Keratinocyte (primary cell): ENCODE measurements around the gene ABR. TPM values are rescaled to one million over a fixed set of nuclear protein-coding genes. Genes with fewer than 3 reads are reported as not detected.

Experiments used
- DNase-seq: peaks from one replicate; pipeline ENCODE4 v3.0.0-alpha.2; 2011; ENCODE audit warnings: low read depth, missing footprints, low spot score
- FAIRE-seq: peaks from 2 replicates; lab custom pipeline; 2011; peaks lifted over from hg19 to GRCh38; lab: Jason Lieb, UNC
- H2AFZ ChIP-seq: 2 replicates; pipeline ENCODE4 v1.6.0; 2012; ENCODE audit warnings: low read length, control low read depth, inconsistent platforms; ENCODE audit not compliant: control insufficient read depth
- H3K27ac ChIP-seq: 2 replicates; pipeline ENCODE4 v1.5.1; 2011; ENCODE audit warnings: low read length; ENCODE audit not compliant: control insufficient read depth, insufficient read depth
- H3K27me3 ChIP-seq: 3 replicates; pipeline ENCODE4 v1.6.0; 2011; ENCODE audit warnings: low read length; ENCODE audit not compliant: control insufficient read depth, insufficient read depth; ENCODE audit errors: extremely low read depth
- H3K36me3 ChIP-seq, 2 experiments: 2 replicates in 1 of 2; 3 replicates in 1 of 2; pipeline ENCODE4 v1.5.1; 2011; ENCODE audit warnings: low read length in 2 of 2, mild to moderate bottlenecking in 1 of 2; ENCODE audit not compliant: control insufficient read depth in 2 of 2, insufficient read depth in 2 of 2; ENCODE audit errors: extremely low read depth in 1 of 2
- H3K4me1 ChIP-seq: 3 replicates; pipeline ENCODE4 v1.5.1; 2011; ENCODE audit warnings: low read length; ENCODE audit not compliant: control insufficient read depth, insufficient read depth; ENCODE audit errors: extremely low read depth
- H3K4me2 ChIP-seq: 3 replicates; pipeline ENCODE4 v1.6.0; 2011; ENCODE audit warnings: low read depth, low read length; ENCODE audit not compliant: control insufficient read depth, insufficient read depth; ENCODE audit errors: extremely low read depth
- H3K4me3 ChIP-seq, 3 experiments: fragments of 200-600 bp in 1 of 3; sonication (generic) in 1 of 3; 2 replicates in 2 of 3; 3 replicates in 1 of 3; pipeline ENCODE4 v1.5.1; 2011 to 2016; ENCODE audit warnings: low read length in 3 of 3, mild to moderate bottlenecking in 3 of 3, control low read depth in 2 of 3, inconsistent platforms in 1 of 3, low read depth in 1 of 3, mixed read lengths in 1 of 3, mixed run types in 1 of 3, moderate library complexity in 1 of 3; ENCODE audit not compliant: control insufficient read depth in 2 of 3, insufficient read depth in 2 of 3; ENCODE audit errors: extremely low read depth in 1 of 3
- H3K79me2 ChIP-seq: 2 replicates; pipeline ENCODE4 v1.6.0; 2012; ENCODE audit warnings: low read length; ENCODE audit not compliant: control insufficient read depth, insufficient read depth
- H3K9ac ChIP-seq: 3 replicates; pipeline ENCODE4 v1.6.0; 2011; ENCODE audit warnings: low read length; ENCODE audit not compliant: control insufficient read depth, insufficient read depth; ENCODE audit errors: extremely low read depth
- H3K9me1 ChIP-seq: 3 replicates; pipeline ENCODE4 v1.6.0; 2011; ENCODE audit warnings: low read length; ENCODE audit not compliant: control insufficient read depth, insufficient read depth; ENCODE audit errors: extremely low read depth
- H3K9me3 ChIP-seq: 2 replicates; pipeline ENCODE4 v1.5.1; 2012; ENCODE audit warnings: low read depth, low read length; ENCODE audit not compliant: control insufficient read depth
- H4K20me1 ChIP-seq: 3 replicates; pipeline ENCODE4 v1.6.0; 2011; ENCODE audit warnings: low read length; ENCODE audit not compliant: control insufficient read depth, insufficient read depth; ENCODE audit errors: extremely low read depth
- EZH2 ChIP-seq: IDR thresholded peaks from one replicate; pipeline ENCODE4 v1.6.1; 2012; ENCODE audit warnings: inconsistent platforms, mild to moderate bottlenecking, low read length, moderate library complexity
- dilution Hi-C: fragments of 300-500 bp; cut with MboI; formaldehyde crosslinking; loops from one replicate; pipeline ENCODE4 v1.7.0; 2020; ENCODE audit warnings: low sequenced_read_pairs; ENCODE audit not compliant: extremely low pct_ligation_motif_present
- polyA plus RNA-seq, 5 experiments: library from polyadenylated mRNA; depleted of rRNA in 3 of 5; stranded (reverse) in 3 of 5; stranded (forward) in 1 of 5; unstranded in 1 of 5; fragments of >200 nt; gene quantifications; 1 replicate in 1 of 5; 2 replicates in 3 of 5; 3 replicates in 1 of 5; pipeline versions ENCODE4 v1.2.1 to v1.2.3, GENCODE V29; 2011 to 2012; ENCODE audit warnings: missing spikeins in 2 of 5, low read depth in 1 of 5, low replicate concordance in 1 of 5
- TF ChIP-seq, protein P1 (sequence below), 3 experiments: IDR thresholded peaks in 1 of 3; conservative IDR thresholded peaks in 1 of 3; optimal IDR thresholded peaks in 1 of 3; 2 replicates in 2 of 3; 3 replicates in 1 of 3; pipeline versions ENCODE3 to v1.5.1; 2011; ENCODE audit warnings: low read length in 3 of 3, mild to moderate bottlenecking in 3 of 3, moderate library complexity in 2 of 3, control low read depth in 1 of 3, inconsistent platforms in 1 of 3; ENCODE audit not compliant: insufficient read depth in 2 of 3; ENCODE audit errors: extremely low read depth in 1 of 3

Gene ABR
- polyA plus RNA-seq, 1 donor (not counting 4 experiments of a cell fraction or from before 2014, with no cell fraction given) = 17.3 TPM

DNA sequence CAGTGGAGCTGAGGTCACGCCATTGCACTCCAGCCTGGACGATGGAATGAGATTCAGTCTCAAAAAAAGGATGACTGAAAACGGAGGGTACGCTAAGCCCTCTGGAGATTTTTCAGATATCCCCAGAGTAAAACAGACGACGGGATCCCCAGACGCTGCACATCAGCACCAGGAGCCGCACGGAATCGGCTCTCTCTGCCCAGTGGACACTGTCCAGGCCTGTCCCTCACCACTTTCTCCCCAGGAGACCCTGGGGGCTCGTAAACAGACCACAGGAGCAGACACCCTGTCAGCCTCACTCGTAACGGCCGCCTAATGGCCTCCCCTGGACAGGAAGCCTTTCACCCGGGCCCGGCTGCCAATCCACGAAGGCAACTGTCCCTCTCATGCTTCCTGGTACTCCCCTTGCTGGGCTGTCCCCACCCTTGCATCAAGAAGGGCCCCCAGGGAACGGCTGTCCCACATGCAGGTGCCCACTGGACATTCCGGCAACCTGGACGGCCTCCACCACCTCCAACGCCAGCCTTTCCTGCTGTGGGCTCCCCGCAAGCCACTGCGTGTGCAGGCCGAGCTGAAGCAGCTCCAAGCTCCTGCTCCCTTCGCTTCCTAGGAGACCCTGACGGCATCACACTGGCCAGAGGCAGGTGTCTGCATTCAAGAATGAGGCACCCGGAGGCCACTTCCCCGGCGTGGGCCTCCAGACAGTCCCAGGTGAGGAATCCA, 108.5 kb downstream of the ABR start:
- Histone ChIP-seq H3K27ac (no peak overlapping the region), H3K9me1 (no peaks in the 10 kb centered on the region), H2AFZ (no peak overlapping the region), H3K27me3 (no peaks in the 10 kb centered on the region), H3K79me2 (no peaks in the 10 kb centered on the region), H3K9ac (no peak overlapping the region), H3K4me1 (peaks cover 6% of the 10 kb centered on the region), H3K4me3 (no peak overlapping the region), H3K36me3 (peaks cover 0 to 6% of the 10 kb centered on the region in 2 experiments), H3K4me2 (no peak overlapping the region), H3K9me3 (no peaks in the 10 kb centered on the region), H4K20me1 (no peaks in the 10 kb centered on the region)
- TF ChIP-seq, protein P1, sequence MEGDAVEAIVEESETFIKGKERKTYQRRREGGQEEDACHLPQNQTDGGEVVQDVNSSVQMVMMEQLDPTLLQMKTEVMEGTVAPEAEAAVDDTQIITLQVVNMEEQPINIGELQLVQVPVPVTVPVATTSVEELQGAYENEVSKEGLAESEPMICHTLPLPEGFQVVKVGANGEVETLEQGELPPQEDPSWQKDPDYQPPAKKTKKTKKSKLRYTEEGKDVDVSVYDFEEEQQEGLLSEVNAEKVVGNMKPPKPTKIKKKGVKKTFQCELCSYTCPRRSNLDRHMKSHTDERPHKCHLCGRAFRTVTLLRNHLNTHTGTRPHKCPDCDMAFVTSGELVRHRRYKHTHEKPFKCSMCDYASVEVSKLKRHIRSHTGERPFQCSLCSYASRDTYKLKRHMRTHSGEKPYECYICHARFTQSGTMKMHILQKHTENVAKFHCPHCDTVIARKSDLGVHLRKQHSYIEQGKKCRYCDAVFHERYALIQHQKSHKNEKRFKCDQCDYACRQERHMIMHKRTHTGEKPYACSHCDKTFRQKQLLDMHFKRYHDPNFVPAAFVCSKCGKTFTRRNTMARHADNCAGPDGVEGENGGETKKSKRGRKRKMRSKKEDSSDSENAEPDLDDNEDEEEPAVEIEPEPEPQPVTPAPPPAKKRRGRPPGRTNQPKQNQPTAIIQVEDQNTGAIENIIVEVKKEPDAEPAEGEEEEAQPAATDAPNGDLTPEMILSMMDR (optimal IDR thresholded peaks at IDR 0.05 in 1 of 3, IDR thresholded peaks at IDR 0.05 in 1 of 3, conservative IDR thresholded peaks at IDR 0.05 in 1 of 3; ENCODE audit: extremely low read depth in 1 of 3, insufficient read depth in 2 of 3, low read length in 3 of 3) = no peak
- TF ChIP-seq EZH2 = no peak
- FAIRE-seq = no peak
- DNase-seq = no peak
- dilution Hi-C loops = no loop called here

GRCh38 chr17:1070411-1070810, 109.4 kb downstream of the ABR start:
- no peak for TF ChIP-seq EZH2
- TF ChIP-seq, protein P1 (optimal IDR thresholded peaks at IDR 0.05 in 1 of 3, IDR thresholded peaks at IDR 0.05 in 1 of 3, conservative IDR thresholded peaks at IDR 0.05 in 1 of 3; ENCODE audit: extremely low read depth in 1 of 3, insufficient read depth in 2 of 3, low read length in 3 of 3) = no peak
- H3K4me1 ChIP-seq = peaks cover 6% of the 10 kb centered on the region
- H3K9me3 ChIP-seq = no peaks in the 10 kb centered on the region
- DNase-seq = no peak
- H3K36me3 ChIP-seq = peaks cover 0 to 6% of the 10 kb centered on the region in 2 experiments
- no peak overlapping the region for H3K4me2 ChIP-seq
- no peak overlapping the region for H3K9ac ChIP-seq
- no peak overlapping the region for H3K27ac ChIP-seq
- no peaks in the 10 kb centered on the region for H4K20me1 ChIP-seq
- no peak for FAIRE-seq
- no peaks in the 10 kb centered on the region for H3K9me1 ChIP-seq
- no peaks in the 10 kb centered on the region for H3K27me3 ChIP-seq
- H3K4me3 ChIP-seq = no peak overlapping the region
- dilution Hi-C loops = no loop called here
- H2AFZ ChIP-seq = no peak overlapping the region
- no peaks in the 10 kb centered on the region for H3K79me2 ChIP-seq
